SK-N-MC (cell line): ENCODE results near the gene LAS1L.
"Not testable (repeated sequence)": the region's sequence is repeated elsewhere in the genome, so short reads cannot be mapped to it uniquely, and the experiment has no call there.

ENCODE experiments used
- EZH2 ChIP-seq: fragments of 200-600 bp; sonication (generic); IDR thresholded peaks from one replicate; pipeline ENCODE4 v1.6.1; 2017; ENCODE audit warnings: antibody characterized with exemption
- POLR2AphosphoS5 ChIP-seq: IDR thresholded peaks from 2 replicates; pipeline ENCODE4 v1.6.1; 2012; ENCODE audit warnings: mild to moderate bottlenecking, low read depth, low read length, borderline replicate concordance

GRCh38 chrX:65518980-65519379, 15.6 kb downstream of the LAS1L start:
- TF ChIP-seq POLR2AphosphoS5, EZH2: not testable (repeated sequence)
